ENCODE results near the gene ERVW-1.

- TF ChIP-seq CTCF (optimal IDR thresholded peaks at IDR 0.05 in 1 of 3, IDR thresholded peaks at IDR 0.05 in 1 of 3, conservative IDR thresholded peaks at IDR 0.05 in 1 of 3; ENCODE audit: extremely low read depth in 1 of 3, insufficient read depth in 2 of 3, low read length in 3 of 3) = no peak
- TF ChIP-seq EZH2 (IDR thresholded peaks at IDR 0.05; ENCODE audit: low read length) = no peak
These were observed 52.3 kb downstream of the ERVW-1 start for GRCh38 chr7:92425311-92425947.

Measured in keratinocyte (primary cell).